ENCODE data around the gene CDC6. TPM values are rescaled to one million over a fixed set of nuclear protein-coding genes. Genes with fewer than 3 reads are reported as not detected.

The CDC6 gene, protein sequence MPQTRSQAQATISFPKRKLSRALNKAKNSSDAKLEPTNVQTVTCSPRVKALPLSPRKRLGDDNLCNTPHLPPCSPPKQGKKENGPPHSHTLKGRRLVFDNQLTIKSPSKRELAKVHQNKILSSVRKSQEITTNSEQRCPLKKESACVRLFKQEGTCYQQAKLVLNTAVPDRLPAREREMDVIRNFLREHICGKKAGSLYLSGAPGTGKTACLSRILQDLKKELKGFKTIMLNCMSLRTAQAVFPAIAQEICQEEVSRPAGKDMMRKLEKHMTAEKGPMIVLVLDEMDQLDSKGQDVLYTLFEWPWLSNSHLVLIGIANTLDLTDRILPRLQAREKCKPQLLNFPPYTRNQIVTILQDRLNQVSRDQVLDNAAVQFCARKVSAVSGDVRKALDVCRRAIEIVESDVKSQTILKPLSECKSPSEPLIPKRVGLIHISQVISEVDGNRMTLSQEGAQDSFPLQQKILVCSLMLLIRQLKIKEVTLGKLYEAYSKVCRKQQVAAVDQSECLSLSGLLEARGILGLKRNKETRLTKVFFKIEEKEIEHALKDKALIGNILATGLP
- 10 to 100 TPM; 12.4 to 22.8 TPM for total RNA-seq
- 14.7 TPM for polyA plus RNA-seq (ENCODE audit: insufficient read depth, low read depth, low replicate concordance)
- long read RNA-seq, donor 1, full-length matches to known transcripts = 2 of 2 reads
- long read RNA-seq, donor 1, partial matches to known transcripts = 0 of 2 reads
- long read RNA-seq, donor 1, other reads (novel, unspliced or antisense) = 0 of 2 reads
- long read RNA-seq, donor 2, full-length matches to known transcripts = 2 of 2 reads
- long read RNA-seq, donor 2, partial matches to known transcripts = 0 of 2 reads
- long read RNA-seq, donor 2, other reads (novel, unspliced or antisense) = 0 of 2 reads

DNA sequence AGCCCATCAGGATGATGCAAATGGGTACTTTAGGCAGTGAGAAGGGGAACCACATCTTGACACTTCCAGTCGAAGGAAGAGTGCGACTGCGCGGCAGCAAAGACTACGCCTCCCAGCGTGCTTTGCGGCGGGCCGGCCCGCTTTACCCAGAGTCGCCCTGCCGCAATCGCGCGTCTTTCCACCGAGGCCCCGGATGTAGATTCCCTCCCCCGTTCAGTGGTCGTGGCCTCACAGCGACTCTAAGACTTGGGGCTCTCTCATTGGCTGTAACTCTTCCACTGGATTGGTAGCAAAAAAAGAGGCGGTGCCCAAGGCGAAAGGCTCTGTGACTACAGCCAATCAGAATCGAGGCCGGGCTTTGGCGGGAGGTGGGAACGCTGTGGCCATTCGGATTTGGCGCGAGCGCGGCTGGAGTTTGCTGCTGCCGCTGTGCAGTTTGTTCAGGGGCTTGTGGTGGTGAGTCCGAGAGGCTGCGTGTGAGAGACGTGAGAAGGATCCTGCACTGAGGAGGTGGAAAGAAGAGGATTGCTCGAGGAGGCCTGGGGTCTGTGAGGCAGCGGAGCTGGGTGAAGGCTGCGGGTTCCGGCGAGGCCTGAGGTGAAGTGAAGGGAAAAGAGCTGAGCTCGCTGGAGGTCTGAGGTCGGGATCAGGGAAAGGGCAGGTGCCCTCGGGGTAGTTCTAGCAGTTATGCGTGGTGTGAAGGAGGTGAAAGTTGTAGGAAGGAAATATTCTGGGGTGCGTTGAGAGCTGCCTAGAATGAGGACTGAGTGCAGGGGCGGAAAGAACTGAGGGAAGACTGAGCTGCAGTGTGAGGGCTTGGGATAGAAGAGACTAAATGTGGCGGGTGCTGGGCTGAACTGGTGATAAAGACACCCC is at the start of gene CDC6:
CDC6 (plus strand) TSS at position 386 of the 876 bp plus-strand sequence. CDS start 1,542 bp downstream, outside the sequence.
- TF ChIP-seq, protein P1, sequence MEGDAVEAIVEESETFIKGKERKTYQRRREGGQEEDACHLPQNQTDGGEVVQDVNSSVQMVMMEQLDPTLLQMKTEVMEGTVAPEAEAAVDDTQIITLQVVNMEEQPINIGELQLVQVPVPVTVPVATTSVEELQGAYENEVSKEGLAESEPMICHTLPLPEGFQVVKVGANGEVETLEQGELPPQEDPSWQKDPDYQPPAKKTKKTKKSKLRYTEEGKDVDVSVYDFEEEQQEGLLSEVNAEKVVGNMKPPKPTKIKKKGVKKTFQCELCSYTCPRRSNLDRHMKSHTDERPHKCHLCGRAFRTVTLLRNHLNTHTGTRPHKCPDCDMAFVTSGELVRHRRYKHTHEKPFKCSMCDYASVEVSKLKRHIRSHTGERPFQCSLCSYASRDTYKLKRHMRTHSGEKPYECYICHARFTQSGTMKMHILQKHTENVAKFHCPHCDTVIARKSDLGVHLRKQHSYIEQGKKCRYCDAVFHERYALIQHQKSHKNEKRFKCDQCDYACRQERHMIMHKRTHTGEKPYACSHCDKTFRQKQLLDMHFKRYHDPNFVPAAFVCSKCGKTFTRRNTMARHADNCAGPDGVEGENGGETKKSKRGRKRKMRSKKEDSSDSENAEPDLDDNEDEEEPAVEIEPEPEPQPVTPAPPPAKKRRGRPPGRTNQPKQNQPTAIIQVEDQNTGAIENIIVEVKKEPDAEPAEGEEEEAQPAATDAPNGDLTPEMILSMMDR (IDR thresholded peaks at IDR 0.05) = peak in 1 of 3 experiments; percentile 17
- TF ChIP-seq POLR2A (IDR thresholded peaks at IDR 0.05) = no peak
- 0% methylated on average over 12 to 47 of the region's 47 CpGs for WGBS, 2 donors
- H3K36me3 ChIP-seq (ENCODE audit: low read depth, missing control alignments) = no peaks in the 10 kb centered on the region
- H3K9me3 ChIP-seq = no peaks in the 10 kb centered on the region
- intact Hi-C loops (cut with DNase I; ENCODE audit: low total_unique reads) = loop anchor here (5.0 kb wide), 1 partner anchor 85 kb away; no protein-coding TSS in a partner anchor
- peak within 1 kb of the TSS; percentile 52 to 66 for H3K4me3 ChIP-seq
- DNase-seq = peak; percentile 99
- peak within 1 kb of the TSS in 1 of 2 donors; percentile 34 for H3K27ac ChIP-seq
- H3K27me3 ChIP-seq = no peaks in the 10 kb centered on the region
- no peaks in the 10 kb centered on the region for H3K4me1 ChIP-seq

DNA sequence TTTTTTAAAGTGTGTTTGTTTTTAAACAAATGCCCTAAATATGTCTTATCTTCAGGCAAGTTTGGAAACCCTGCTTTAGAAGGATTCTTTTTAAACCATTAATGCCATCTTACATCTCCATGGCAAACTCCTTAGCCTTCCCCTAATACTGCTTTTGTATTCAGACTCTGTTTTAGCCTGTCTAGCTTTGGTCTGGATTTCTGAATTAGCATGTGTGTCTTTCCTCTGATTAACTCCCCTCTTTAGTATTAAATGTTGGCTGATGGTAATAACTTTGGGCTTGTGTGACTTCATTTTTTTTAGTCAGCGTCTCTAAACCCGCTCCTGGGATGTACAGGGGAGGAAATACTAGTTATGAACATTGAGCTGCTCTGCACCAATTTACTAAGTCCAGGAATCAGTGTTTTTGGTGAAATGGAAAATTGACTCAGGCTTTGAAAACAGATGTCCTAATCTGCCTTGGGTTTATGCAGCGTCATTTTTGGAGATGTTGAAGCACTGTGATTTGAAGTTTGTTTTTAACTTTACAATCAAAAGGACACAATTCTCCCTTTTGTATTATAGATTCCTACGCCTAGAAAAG is 46.3 kb upstream of the CDC6 start:
- Histone ChIP-seq H3K4me1 (no peaks in the 10 kb centered on the region), H3K27me3 (no peaks in the 10 kb centered on the region), H3K9me3 (no peaks in the 10 kb centered on the region), H3K4me3 (no peak overlapping the region), H3K36me3 (ENCODE audit: low read depth, missing control alignments) (no peaks in the 10 kb centered on the region), H3K27ac (no peak overlapping the region)
- no peak for DNase-seq
- TF ChIP-seq POLR2A (IDR thresholded peaks at IDR 0.05) = no peak
- TF ChIP-seq, protein P1 (IDR thresholded peaks at IDR 0.05) = no peak
- intact Hi-C loops (cut with DNase I; ENCODE audit: low total_unique reads) = no loop called here
- WGBS, 2 donors = 64 to 74% methylated on average over 4 of the region's 4 CpGs

DNA sequence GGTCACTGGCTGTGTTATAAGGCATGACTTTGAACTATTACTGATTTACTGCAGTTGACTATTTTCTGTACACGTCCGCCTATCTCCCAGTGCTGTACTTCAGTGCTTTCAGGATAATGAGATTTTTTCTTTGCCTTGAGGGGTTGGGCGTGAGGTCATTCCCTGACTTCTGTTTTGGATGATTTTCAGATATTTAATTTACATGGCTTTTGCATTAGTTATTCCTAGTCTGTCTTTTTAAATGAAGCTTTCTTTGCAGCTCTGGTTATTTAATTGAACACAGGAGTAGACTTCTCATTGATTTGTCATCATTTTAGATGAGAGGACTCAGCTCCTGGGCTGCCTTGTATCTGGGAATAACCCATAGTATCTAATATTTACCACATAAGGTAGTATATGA is 44.9 kb upstream of the CDC6 start:
- H3K9me3 ChIP-seq = no peaks in the 10 kb centered on the region
- no peak for DNase-seq
- TF ChIP-seq, protein P1 (IDR thresholded peaks at IDR 0.05) = no peak
- no peak for TF ChIP-seq POLR2A (IDR thresholded peaks at IDR 0.05)
- no peaks in the 10 kb centered on the region for H3K4me1 ChIP-seq
- H3K4me3 ChIP-seq = no peak overlapping the region
- intact Hi-C loops (cut with DNase I; ENCODE audit: low total_unique reads) = no loop called here
- WGBS, 2 donors = 87 to 93% methylated on average over 3 of the region's 3 CpGs
- H3K27me3 ChIP-seq = no peaks in the 10 kb centered on the region
- H3K36me3 ChIP-seq (ENCODE audit: low read depth, missing control alignments) = no peaks in the 10 kb centered on the region
- no peak overlapping the region for H3K27ac ChIP-seq

DNA sequence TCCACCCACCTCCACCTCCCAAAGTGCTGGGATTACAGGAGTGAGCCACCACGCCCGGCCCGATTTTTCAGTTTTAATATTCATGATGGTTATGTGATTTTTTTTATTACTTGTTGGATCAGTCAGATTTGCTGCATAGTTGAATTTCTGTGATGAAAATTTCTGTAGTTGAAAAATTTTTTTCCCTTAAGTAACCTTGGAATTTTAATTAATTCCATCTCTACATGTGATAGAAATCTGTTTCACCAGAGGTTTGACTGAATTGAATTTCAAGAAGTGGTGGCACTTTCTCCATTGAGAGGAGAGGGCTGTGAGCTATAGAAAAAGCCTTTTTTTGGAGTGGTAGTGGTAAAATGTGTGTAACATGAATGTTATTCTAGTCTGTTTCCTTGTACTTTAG is 43.9 kb upstream of the CDC6 start:
- intact Hi-C loops (cut with DNase I; ENCODE audit: low total_unique reads) = no loop called here

More for the DNA sequence above, 43.9 kb upstream of the CDC6 start:
- 86 to 89% methylated on average over 3 of the region's 3 CpGs for WGBS, 2 donors
- Histone ChIP-seq H3K4me3 (no peak overlapping the region), H3K27me3 (no peaks in the 10 kb centered on the region), H3K36me3 (ENCODE audit: low read depth, missing control alignments) (no peaks in the 10 kb centered on the region), H3K27ac (no peak overlapping the region), H3K9me3 (no peaks in the 10 kb centered on the region), H3K4me1 (no peaks in the 10 kb centered on the region)
- TF ChIP-seq, protein P1 (IDR thresholded peaks at IDR 0.05) = no peak
- TF ChIP-seq POLR2A (IDR thresholded peaks at IDR 0.05) = no peak
- no peak for DNase-seq
